CD14-positive monocyte (primary cell): ENCODE measurements around the gene CLEC18A. TPM values are rescaled to one million over a fixed set of nuclear protein-coding genes. Genes with fewer than 3 reads are reported as not detected.
A peak's percentile ranks its signal among the peaks of the same experiment; 100 is the strongest.

ENCODE experiments used
- DNase-seq, 3 donors: peaks; one replicate each; pipeline ENCODE4 v3.0.0-alpha.2; 2011 to 2022
- H2AFZ ChIP-seq: 2 replicates; pipeline ENCODE4 v1.6.0; 2012; ENCODE audit warnings: mild to moderate bottlenecking, low read depth, low read length, inconsistent platforms; ENCODE audit not compliant: insufficient read depth, poor library complexity, severe bottlenecking
- H3K27ac ChIP-seq, 2 donors: 1 replicate in 1 of 2; 2 replicates in 1 of 2; pipeline ENCODE4 v1.5.1; 2012 to 2013; ENCODE audit warnings: low read length in 2 of 2, control low read depth in 1 of 2, inconsistent platforms in 1 of 2, low read depth in 1 of 2, mild to moderate bottlenecking in 1 of 2
- H3K27me3 ChIP-seq, 2 donors: one replicate each; pipeline versions ENCODE4 v1.6.0 to v1.6.1; 2011 to 2013; ENCODE audit warnings: low read length in 2 of 2; ENCODE audit not compliant: control insufficient read depth in 2 of 2, insufficient read depth in 2 of 2
- H3K36me3 ChIP-seq, 2 donors: replicated peaks in 1 of 2; 1 replicate in 1 of 2; 2 replicates in 1 of 2; pipeline versions ENCODE4 v1.5.1 to v1.6.1; 2012 to 2013; ENCODE audit warnings: low read length in 2 of 2, control low read depth in 1 of 2, inconsistent platforms in 1 of 2, mild to moderate bottlenecking in 1 of 2; ENCODE audit not compliant: insufficient read depth in 2 of 2, control insufficient read depth in 1 of 2
- H3K4me1 ChIP-seq, 2 donors: 1 replicate in 1 of 2; 2 replicates in 1 of 2; pipeline versions ENCODE4 v1.5.1 to v1.6.1; 2012 to 2013; ENCODE audit warnings: low read length in 2 of 2, control low read depth in 1 of 2, inconsistent platforms in 1 of 2, mild to moderate bottlenecking in 1 of 2, moderate library complexity in 1 of 2; ENCODE audit not compliant: insufficient read depth in 2 of 2, control insufficient read depth in 1 of 2
- H3K4me2 ChIP-seq: replicated peaks from 2 replicates; pipeline ENCODE3; 2012; ENCODE audit warnings: low read length, moderate library complexity, mild to moderate bottlenecking; ENCODE audit not compliant: poor library complexity, severe bottlenecking; ENCODE audit errors: extremely low read depth
- H3K4me3 ChIP-seq, 3 experiments: fragments of 200-600 bp in 1 of 3; sonication (generic) in 1 of 3; replicated peaks in 1 of 3; 1 replicate in 2 of 3; 2 replicates in 1 of 3; pipeline ENCODE4 v1.5.1; 2011 to 2013; ENCODE audit warnings: low read length in 3 of 3, mild to moderate bottlenecking in 3 of 3, control low read depth in 2 of 3, low read depth in 2 of 3, inconsistent platforms in 1 of 3, moderate library complexity in 1 of 3
- H3K79me2 ChIP-seq: 2 replicates; pipeline ENCODE4 v1.6.0; 2012; ENCODE audit warnings: mild to moderate bottlenecking, control low read depth, inconsistent platforms, low read length, moderate library complexity; ENCODE audit not compliant: insufficient read depth
- H3K9ac ChIP-seq: 2 replicates; pipeline ENCODE4 v1.6.0; 2017; ENCODE audit warnings: low read length, mild to moderate bottlenecking; ENCODE audit not compliant: insufficient read depth, poor library complexity, severe bottlenecking
- H3K9me3 ChIP-seq, 2 donors: replicated peaks in 1 of 2; 1 replicate in 1 of 2; 2 replicates in 1 of 2; pipeline versions ENCODE4 v1.5.1 to v1.6.1; 2012 to 2013; ENCODE audit warnings: low read length in 2 of 2, control low read depth in 1 of 2; ENCODE audit not compliant: control insufficient read depth in 1 of 2, insufficient read depth in 1 of 2
- H4K20me1 ChIP-seq: 2 replicates; pipeline ENCODE4 v1.6.0; 2012; ENCODE audit warnings: mild to moderate bottlenecking, low read length, control low read depth, moderate library complexity; ENCODE audit not compliant: insufficient read depth
- H3K27ac Mint-ChIP-seq, 7 donors: one replicate each; pipeline ENCODE4 v1.8.0; 2020; ENCODE audit warnings: mild to moderate bottlenecking in 7 of 7, mixed read lengths in 7 of 7, moderate library complexity in 6 of 7, inconsistent platforms in 2 of 7
- H3K27me3 Mint-ChIP-seq, 3 donors: one replicate each; pipeline ENCODE4 v1.8.0; 2021 to 2022; ENCODE audit warnings: low read depth in 3 of 3, mild to moderate bottlenecking in 3 of 3, mixed read lengths in 3 of 3, moderate library complexity in 3 of 3, inconsistent platforms in 1 of 3
- H3K36me3 Mint-ChIP-seq, 2 donors: one replicate each; pipeline ENCODE4 v1.8.0; 2020; ENCODE audit warnings: mixed read lengths in 2 of 2, inconsistent platforms in 1 of 2, mild to moderate bottlenecking in 1 of 2
- H3K4me1 Mint-ChIP-seq: one replicate; pipeline ENCODE4 v1.8.0; 2020; ENCODE audit warnings: mild to moderate bottlenecking, mixed read lengths
- H3K4me3 Mint-ChIP-seq, 2 donors: one replicate each; pipeline ENCODE4 v1.8.0; 2020; ENCODE audit warnings: mild to moderate bottlenecking in 2 of 2, mixed read lengths in 2 of 2, moderate library complexity in 1 of 2
- H3K9me3 Mint-ChIP-seq, 7 donors: one replicate each; pipeline ENCODE4 v1.8.0; 2020 to 2022; ENCODE audit warnings: mixed read lengths in 7 of 7, mild to moderate bottlenecking in 6 of 7, moderate library complexity in 6 of 7, inconsistent platforms in 2 of 7
- WGBS: methylation state at CpG from one replicate; pipeline ENCODE4 v1.1.5; 2013; ENCODE audit warnings: missing lambda C conversion rate; ENCODE audit not compliant: insufficient coverage; 5-methylcytosine and 5-hydroxymethylcytosine counted together
- intact Hi-C, 2 donors: fragments of 100-400 bp; cut with micrococcal nuclease; formaldehyde crosslinking; loops; one replicate each; pipeline versions ENCODE4 v1.15.0 to v1.15.1; 2023
- polyA plus RNA-seq, 3 donors: library from polyadenylated mRNA; depleted of rRNA in 1 of 3; unstranded in 2 of 3; stranded (reverse) in 1 of 3; fragments of 300-500 nt in 2 of 3; fragments of >200 nt in 1 of 3; fragmentation: Illumina TruSeq in 2 of 3; gene quantifications; 1 replicate in 2 of 3; 2 replicates in 1 of 3; pipeline ENCODE4 v1.2.3, GENCODE V29; 2012 to 2021
- TF ChIP-seq, protein P1 (sequence below): fragments of 200-600 bp; IDR thresholded peaks from one replicate; pipeline ENCODE4 v1.8.0; 2022; ENCODE audit warnings: antibody characterized with exemption, mild to moderate bottlenecking

CLEC18A gene
- polyA plus RNA-seq, 3 donors = 2.7 TPM; not detected in 2

DNA sequence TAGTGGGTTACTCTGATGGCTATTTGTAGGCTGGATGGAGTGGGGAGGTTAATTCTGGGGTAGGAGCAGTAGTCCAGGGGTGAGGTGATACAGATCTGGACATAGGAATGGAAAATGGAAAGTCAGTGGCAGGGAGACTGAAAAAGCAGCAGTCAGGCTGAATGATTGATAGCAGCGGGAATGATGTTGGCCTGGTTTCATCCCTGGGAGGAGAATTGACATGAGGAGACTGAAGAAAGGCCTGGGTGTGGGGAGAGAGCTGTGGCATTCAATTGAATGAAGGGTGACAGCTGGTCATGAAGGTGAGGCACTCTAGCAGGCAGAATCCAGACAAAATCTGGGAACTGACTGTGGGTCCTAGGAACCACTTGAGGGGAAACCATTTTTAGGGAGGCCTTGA lies 34.7 kb upstream of the CLEC18A start:
- H2AFZ ChIP-seq = no peak overlapping the region
- peaks cover 67 to 85% of the 10 kb centered on the region in 2 donors for H3K36me3 Mint-ChIP-seq
- H3K4me3 ChIP-seq = no peak overlapping the region
- H3K27ac Mint-ChIP-seq = peak overlapping the region in 3 of 7 donors; percentile 5 to 60 (median 12)
- H3K9me3 ChIP-seq = no peaks in the 10 kb centered on the region
- no peak overlapping the region for H3K9ac ChIP-seq
- H3K27ac ChIP-seq = no peak overlapping the region
- H3K79me2 ChIP-seq = no peaks in the 10 kb centered on the region
- DNase-seq = no peak
- no peak overlapping the region for H3K4me2 ChIP-seq
- no peaks in the 10 kb centered on the region for H4K20me1 ChIP-seq
- H3K27me3 ChIP-seq = no peaks in the 10 kb centered on the region
- no peaks in the 10 kb centered on the region for H3K27me3 Mint-ChIP-seq
- no peaks in the 10 kb centered on the region for H3K4me1 ChIP-seq
- WGBS = 90% methylated on average over 1 of the region's 1 CpG
- no peaks in the 10 kb centered on the region for H3K4me1 Mint-ChIP-seq
- H3K9me3 Mint-ChIP-seq = no peaks in the 10 kb centered on the region
- intact Hi-C loops = no loop called here
- no peak overlapping the region for H3K4me3 Mint-ChIP-seq
- peaks cover 35 to 81% of the 10 kb centered on the region in 2 donors for H3K36me3 ChIP-seq
- TF ChIP-seq, protein P1, sequence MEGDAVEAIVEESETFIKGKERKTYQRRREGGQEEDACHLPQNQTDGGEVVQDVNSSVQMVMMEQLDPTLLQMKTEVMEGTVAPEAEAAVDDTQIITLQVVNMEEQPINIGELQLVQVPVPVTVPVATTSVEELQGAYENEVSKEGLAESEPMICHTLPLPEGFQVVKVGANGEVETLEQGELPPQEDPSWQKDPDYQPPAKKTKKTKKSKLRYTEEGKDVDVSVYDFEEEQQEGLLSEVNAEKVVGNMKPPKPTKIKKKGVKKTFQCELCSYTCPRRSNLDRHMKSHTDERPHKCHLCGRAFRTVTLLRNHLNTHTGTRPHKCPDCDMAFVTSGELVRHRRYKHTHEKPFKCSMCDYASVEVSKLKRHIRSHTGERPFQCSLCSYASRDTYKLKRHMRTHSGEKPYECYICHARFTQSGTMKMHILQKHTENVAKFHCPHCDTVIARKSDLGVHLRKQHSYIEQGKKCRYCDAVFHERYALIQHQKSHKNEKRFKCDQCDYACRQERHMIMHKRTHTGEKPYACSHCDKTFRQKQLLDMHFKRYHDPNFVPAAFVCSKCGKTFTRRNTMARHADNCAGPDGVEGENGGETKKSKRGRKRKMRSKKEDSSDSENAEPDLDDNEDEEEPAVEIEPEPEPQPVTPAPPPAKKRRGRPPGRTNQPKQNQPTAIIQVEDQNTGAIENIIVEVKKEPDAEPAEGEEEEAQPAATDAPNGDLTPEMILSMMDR = no peak

DNA sequence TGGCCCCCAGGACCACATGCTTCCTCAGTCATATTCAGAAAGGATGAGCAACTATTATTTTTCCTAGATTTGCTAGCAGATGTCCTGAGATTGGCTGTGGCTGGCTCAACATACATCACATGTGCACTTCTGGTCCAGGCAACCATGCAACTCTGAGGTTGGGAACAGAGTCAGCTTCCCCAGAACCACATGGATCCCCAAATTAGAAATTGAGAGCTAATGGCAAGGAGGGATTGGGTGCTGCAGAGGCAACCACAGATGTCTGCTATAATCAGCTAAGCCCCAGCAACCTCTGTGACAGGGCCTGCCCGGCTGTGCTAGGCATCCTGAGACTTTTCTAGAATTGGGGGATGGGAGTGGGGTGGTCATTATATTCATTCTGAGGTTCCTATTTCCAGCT lies 33.8 kb upstream of the CLEC18A start:
- 100% methylated on average over 1 of the region's 1 CpG for WGBS
- Histone ChIP-seq H3K79me2 (no peaks in the 10 kb centered on the region), H3K9me3 (no peaks in the 10 kb centered on the region), H2AFZ (no peak overlapping the region), H3K4me2 (no peak overlapping the region), H3K4me3 (no peak overlapping the region), H4K20me1 (no peaks in the 10 kb centered on the region), H3K27ac (no peak overlapping the region), H3K36me3 (peaks cover 30 to 80% of the 10 kb centered on the region in 2 donors), H3K27me3 (no peaks in the 10 kb centered on the region), H3K4me1 (no peaks in the 10 kb centered on the region), H3K9ac (no peak overlapping the region)
- intact Hi-C loops = no loop called here
- Mint-ChIP-seq H3K9me3 (no peaks in the 10 kb centered on the region), H3K36me3 (peaks cover 66 to 85% of the 10 kb centered on the region in 2 donors), H3K4me1 (no peaks in the 10 kb centered on the region), H3K27ac (no peak overlapping the region), H3K4me3 (no peak overlapping the region), H3K27me3 (no peaks in the 10 kb centered on the region)
- TF ChIP-seq, protein P1 = no peak
- no peak for DNase-seq
